Suprapubic skin (tissue), 4 donors: ENCODE data around the gene CLASP1.

Experiments used
- EP300 ChIP-seq: sonication (generic); formaldehyde crosslinking; IDR thresholded peaks from one replicate; pipeline ENCODE4 v1.6.1; 2017; ENCODE audit warnings: antibody characterized with exemption
- POLR2A ChIP-seq, 2 donors: fragments of 450-650 bp; IDR thresholded peaks; one replicate each; pipeline ENCODE4 v1.6.1; 2017; ENCODE audit warnings: antibody characterized with exemption in 2 of 2, mild to moderate bottlenecking in 2 of 2, moderate library complexity in 2 of 2
- POLR2AphosphoS5 ChIP-seq, 3 donors: sonication (generic); formaldehyde crosslinking; IDR thresholded peaks; one replicate each; pipeline ENCODE4 v1.6.1; 2017; ENCODE audit warnings: antibody characterized with exemption in 3 of 3
- TF ChIP-seq, protein P1 (sequence below), 2 donors: fragments of 200-600 bp in 1 of 2; fragments of 450-650 bp in 1 of 2; sonication (generic) in 1 of 2; IDR thresholded peaks; one replicate each; pipeline ENCODE4 v1.5.1; 2016 to 2019; ENCODE audit warnings: antibody characterized with exemption in 2 of 2, mild to moderate bottlenecking in 1 of 2, moderate library complexity in 1 of 2

- TF ChIP-seq, protein P1, sequence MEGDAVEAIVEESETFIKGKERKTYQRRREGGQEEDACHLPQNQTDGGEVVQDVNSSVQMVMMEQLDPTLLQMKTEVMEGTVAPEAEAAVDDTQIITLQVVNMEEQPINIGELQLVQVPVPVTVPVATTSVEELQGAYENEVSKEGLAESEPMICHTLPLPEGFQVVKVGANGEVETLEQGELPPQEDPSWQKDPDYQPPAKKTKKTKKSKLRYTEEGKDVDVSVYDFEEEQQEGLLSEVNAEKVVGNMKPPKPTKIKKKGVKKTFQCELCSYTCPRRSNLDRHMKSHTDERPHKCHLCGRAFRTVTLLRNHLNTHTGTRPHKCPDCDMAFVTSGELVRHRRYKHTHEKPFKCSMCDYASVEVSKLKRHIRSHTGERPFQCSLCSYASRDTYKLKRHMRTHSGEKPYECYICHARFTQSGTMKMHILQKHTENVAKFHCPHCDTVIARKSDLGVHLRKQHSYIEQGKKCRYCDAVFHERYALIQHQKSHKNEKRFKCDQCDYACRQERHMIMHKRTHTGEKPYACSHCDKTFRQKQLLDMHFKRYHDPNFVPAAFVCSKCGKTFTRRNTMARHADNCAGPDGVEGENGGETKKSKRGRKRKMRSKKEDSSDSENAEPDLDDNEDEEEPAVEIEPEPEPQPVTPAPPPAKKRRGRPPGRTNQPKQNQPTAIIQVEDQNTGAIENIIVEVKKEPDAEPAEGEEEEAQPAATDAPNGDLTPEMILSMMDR (IDR thresholded peaks at IDR 0.05): no peak
- no peak for TF ChIP-seq POLR2AphosphoS5 (IDR thresholded peaks at IDR 0.05)
- no peak for TF ChIP-seq POLR2A (IDR thresholded peaks at IDR 0.05)
- TF ChIP-seq EP300: no peak
Observed at GRCh38 chr2:121321476-121321875, 327.8 kb downstream of the CLASP1 start.
